ENCODE measurements around the gene MCM5.
"Not testable (repeated sequence)": the region's sequence is repeated elsewhere in the genome, so short reads cannot be mapped to it uniquely, and the experiment has no call there.

MCM5 gene

GRCh38 chr22:35438673-35439364 lies 38.9 kb downstream of the MCM5 start:
- H3K27ac ChIP-seq (ENCODE audit: low read length); H3K27me3 ChIP-seq (ENCODE audit: insufficient read depth, low read length); H3K4me3 ChIP-seq (ENCODE audit: low read length); H3K9me3 ChIP-seq (ENCODE audit: insufficient read depth, low read depth, low read length); H3K36me3 ChIP-seq (ENCODE audit: insufficient read depth, low read depth, low read length); H3K4me1 ChIP-seq (ENCODE audit: insufficient read depth, low read length); H3K9ac ChIP-seq (ENCODE audit: low read depth, low read length): not testable (repeated sequence)

- Histone ChIP-seq H3K36me3 (ENCODE audit: insufficient read depth, low read depth, low read length) (peaks cover 3% of the 10 kb centered on the region), H3K9ac (ENCODE audit: low read depth, low read length) (no peak overlapping the region), H3K27me3 (ENCODE audit: insufficient read depth, low read length) (no peaks in the 10 kb centered on the region; the same call in 1 of the 2 replicates), H3K27ac (ENCODE audit: low read length) (no peak overlapping the region), H3K4me1 (ENCODE audit: insufficient read depth, low read length) (no peaks in the 10 kb centered on the region), H3K9me3 (ENCODE audit: insufficient read depth, low read depth, low read length) (no peaks in the 10 kb centered on the region), H3K4me3 (ENCODE audit: low read length) (no peak overlapping the region)
Measured at GRCh38 chr22:35439365-35439717, 39.4 kb downstream of the MCM5 start.

- Histone ChIP-seq H3K27ac (ENCODE audit: low read length) (no peak overlapping the region), H3K9ac (ENCODE audit: low read depth, low read length) (no peak overlapping the region), H3K36me3 (ENCODE audit: insufficient read depth, low read depth, low read length) (no peaks in the 10 kb centered on the region), H3K9me3 (ENCODE audit: insufficient read depth, low read depth, low read length) (no peaks in the 10 kb centered on the region), H3K4me3 (ENCODE audit: low read length) (no peak overlapping the region), H3K27me3 (ENCODE audit: insufficient read depth, low read length) (no peaks in the 10 kb centered on the region; the same call in 1 of the 2 replicates), H3K4me1 (ENCODE audit: insufficient read depth, low read length) (no peaks in the 10 kb centered on the region)
Measured at GRCh38 chr22:35440129-35440528, 40.2 kb downstream of the MCM5 start.

- H3K4me3 ChIP-seq (ENCODE audit: low read length), result no peak overlapping the region
- H3K9me3 ChIP-seq (ENCODE audit: insufficient read depth, low read depth, low read length), result no peaks in the 10 kb centered on the region
- no peak overlapping the region for H3K9ac ChIP-seq (ENCODE audit: low read depth, low read length)
- H3K4me1 ChIP-seq (ENCODE audit: insufficient read depth, low read length), result no peaks in the 10 kb centered on the region
- no peak overlapping the region for H3K27ac ChIP-seq (ENCODE audit: low read length)
- H3K36me3 ChIP-seq (ENCODE audit: insufficient read depth, low read depth, low read length), result no peaks in the 10 kb centered on the region
- no peaks in the 10 kb centered on the region; the same call in 1 of the 2 replicates for H3K27me3 ChIP-seq (ENCODE audit: insufficient read depth, low read length)
Measured at GRCh38 chr22:35441489-35442100, 41.7 kb downstream of the MCM5 start.

- H3K27me3 ChIP-seq (ENCODE audit: insufficient read depth, low read length), result no peaks in the 10 kb centered on the region; the same call in 1 of the 2 replicates
- H3K4me3 ChIP-seq (ENCODE audit: low read length), result no peak overlapping the region
- H3K4me1 ChIP-seq (ENCODE audit: insufficient read depth, low read length), result no peaks in the 10 kb centered on the region
- H3K36me3 ChIP-seq (ENCODE audit: insufficient read depth, low read depth, low read length), result no peaks in the 10 kb centered on the region
- no peak overlapping the region for H3K27ac ChIP-seq (ENCODE audit: low read length)
- no peak overlapping the region for H3K9ac ChIP-seq (ENCODE audit: low read depth, low read length)
- H3K9me3 ChIP-seq (ENCODE audit: insufficient read depth, low read depth, low read length), result no peaks in the 10 kb centered on the region
Measured at GRCh38 chr22:35442471-35442870, 42.5 kb downstream of the MCM5 start.

GRCh38 chr22:35443338-35443737 lies 43.4 kb downstream of the MCM5 start:
- no peak overlapping the region for H3K27ac ChIP-seq (ENCODE audit: low read length)
- no peaks in the 10 kb centered on the region; the same call in none of the 2 replicates for H3K27me3 ChIP-seq (ENCODE audit: insufficient read depth, low read length)
- peaks cover 5% of the 10 kb centered on the region; the same call in 1 of the 2 replicates for H3K4me1 ChIP-seq (ENCODE audit: insufficient read depth, low read length)
- H3K9me3 ChIP-seq (ENCODE audit: insufficient read depth, low read depth, low read length), result no peaks in the 10 kb centered on the region
- no peak overlapping the region for H3K9ac ChIP-seq (ENCODE audit: low read depth, low read length)
- no peak overlapping the region for H3K4me3 ChIP-seq (ENCODE audit: low read length)
- peaks cover 3% of the 10 kb centered on the region; the same call in 1 of the 2 replicates for H3K36me3 ChIP-seq (ENCODE audit: insufficient read depth, low read depth, low read length)

GRCh38 chr22:35443790-35444684 lies 44.1 kb downstream of the MCM5 start:
- Histone ChIP-seq H3K9ac (ENCODE audit: low read depth, low read length) (no peak overlapping the region), H3K9me3 (ENCODE audit: insufficient read depth, low read depth, low read length) (no peaks in the 10 kb centered on the region), H3K36me3 (ENCODE audit: insufficient read depth, low read depth, low read length) (peaks cover 5% of the 10 kb centered on the region; the same call in 1 of the 2 replicates), H3K27me3 (ENCODE audit: insufficient read depth, low read length) (no peaks in the 10 kb centered on the region; the same call in none of the 2 replicates), H3K4me1 (ENCODE audit: insufficient read depth, low read length) (peaks cover 8% of the 10 kb centered on the region; the same call in 1 of the 2 replicates), H3K27ac (ENCODE audit: low read length) (no peak overlapping the region), H3K4me3 (ENCODE audit: low read length) (no peak overlapping the region)

- peaks cover 5% of the 10 kb centered on the region; the same call in 1 of the 2 replicates for H3K36me3 ChIP-seq (ENCODE audit: insufficient read depth, low read depth, low read length)
- no peak overlapping the region for H3K27ac ChIP-seq (ENCODE audit: low read length)
- no peak overlapping the region for H3K9ac ChIP-seq (ENCODE audit: low read depth, low read length)
- peaks cover 8% of the 10 kb centered on the region; the same call in 1 of the 2 replicates for H3K4me1 ChIP-seq (ENCODE audit: insufficient read depth, low read length)
- no peak overlapping the region for H3K4me3 ChIP-seq (ENCODE audit: low read length)
- H3K9me3 ChIP-seq (ENCODE audit: insufficient read depth, low read depth, low read length), result no peaks in the 10 kb centered on the region
- H3K27me3 ChIP-seq (ENCODE audit: insufficient read depth, low read length), result no peaks in the 10 kb centered on the region; the same call in none of the 2 replicates
Measured at GRCh38 chr22:35444685-35445399, 44.9 kb downstream of the MCM5 start.

- Histone ChIP-seq H3K36me3 (ENCODE audit: insufficient read depth, low read depth, low read length) (peaks cover 5% of the 10 kb centered on the region; the same call in 1 of the 2 replicates), H3K9ac (ENCODE audit: low read depth, low read length) (no peak overlapping the region), H3K9me3 (ENCODE audit: insufficient read depth, low read depth, low read length) (no peaks in the 10 kb centered on the region), H3K27me3 (ENCODE audit: insufficient read depth, low read length) (no peaks in the 10 kb centered on the region; the same call in none of the 2 replicates), H3K4me1 (ENCODE audit: insufficient read depth, low read length) (peaks cover 8% of the 10 kb centered on the region; the same call in 1 of the 2 replicates), H3K4me3 (ENCODE audit: low read length) (no peak overlapping the region), H3K27ac (ENCODE audit: low read length) (no peak overlapping the region)
Measured at GRCh38 chr22:35445933-35446332, 46.0 kb downstream of the MCM5 start.

GRCh38 chr22:35446365-35446764 lies 46.4 kb downstream of the MCM5 start:
- Histone ChIP-seq H3K4me1 (ENCODE audit: insufficient read depth, low read length) (peaks cover 8% of the 10 kb centered on the region; the same call in 1 of the 2 replicates), H3K4me3 (ENCODE audit: low read length) (no peak overlapping the region), H3K9me3 (ENCODE audit: insufficient read depth, low read depth, low read length) (no peaks in the 10 kb centered on the region), H3K27ac (ENCODE audit: low read length) (no peak overlapping the region), H3K27me3 (ENCODE audit: insufficient read depth, low read length) (no peaks in the 10 kb centered on the region; the same call in none of the 2 replicates), H3K9ac (ENCODE audit: low read depth, low read length) (no peak overlapping the region), H3K36me3 (ENCODE audit: insufficient read depth, low read depth, low read length) (peaks cover 5% of the 10 kb centered on the region; the same call in 1 of the 2 replicates)

GRCh38 chr22:35448523-35448922 lies 48.6 kb downstream of the MCM5 start:
- Histone ChIP-seq H3K36me3 (ENCODE audit: insufficient read depth, low read depth, low read length) (peaks cover 5% of the 10 kb centered on the region; the same call in 1 of the 2 replicates), H3K9me3 (ENCODE audit: insufficient read depth, low read depth, low read length) (no peaks in the 10 kb centered on the region), H3K27ac (ENCODE audit: low read length) (no peak overlapping the region), H3K4me3 (ENCODE audit: low read length) (no peak overlapping the region), H3K9ac (ENCODE audit: low read depth, low read length) (no peak overlapping the region), H3K4me1 (ENCODE audit: insufficient read depth, low read length) (peaks cover 8% of the 10 kb centered on the region; the same call in 1 of the 2 replicates), H3K27me3 (ENCODE audit: insufficient read depth, low read length) (peaks cover 4% of the 10 kb centered on the region)
